Posterior vena cava (tissue), 2 donors: Measurements from ENCODE around the gene CPNE6. TPM values are rescaled to one million over a fixed set of nuclear protein-coding genes. Genes with fewer than 3 reads are reported as not detected.
A peak's percentile ranks its signal among the peaks of the same experiment; 100 is the strongest.

Experiments
- DNase-seq: peaks from one replicate; pipeline ENCODE4 v3.0.0-alpha.2; 2020; ENCODE audit warnings: low spot score
- intact Hi-C, 2 donors: fragments of 100-400 bp; cut with DNase I; formaldehyde crosslinking; loops; one replicate each; pipeline versions ENCODE4 v1.14.1 to v1.14.2; 2022 to 2023
- total RNA-seq, 2 donors: library from RNA; stranded (reverse); fragmentation: NEBNext Ultra II Directional; extraction: Animal tissue kit (Norgen Biotek cat#: 25700); gene quantifications; one replicate each; pipeline ENCODE4 v1.2.1, GENCODE V29; 2021
- donor health status: DM: yes; HTN: yes; CAD: no.
- donor health status: DM: yes; HTN: yes; CAD: no.

Gene CPNE6
- total RNA-seq, 2 donors from 2014 or later: 0.32 to 1.3 TPM

DNA sequence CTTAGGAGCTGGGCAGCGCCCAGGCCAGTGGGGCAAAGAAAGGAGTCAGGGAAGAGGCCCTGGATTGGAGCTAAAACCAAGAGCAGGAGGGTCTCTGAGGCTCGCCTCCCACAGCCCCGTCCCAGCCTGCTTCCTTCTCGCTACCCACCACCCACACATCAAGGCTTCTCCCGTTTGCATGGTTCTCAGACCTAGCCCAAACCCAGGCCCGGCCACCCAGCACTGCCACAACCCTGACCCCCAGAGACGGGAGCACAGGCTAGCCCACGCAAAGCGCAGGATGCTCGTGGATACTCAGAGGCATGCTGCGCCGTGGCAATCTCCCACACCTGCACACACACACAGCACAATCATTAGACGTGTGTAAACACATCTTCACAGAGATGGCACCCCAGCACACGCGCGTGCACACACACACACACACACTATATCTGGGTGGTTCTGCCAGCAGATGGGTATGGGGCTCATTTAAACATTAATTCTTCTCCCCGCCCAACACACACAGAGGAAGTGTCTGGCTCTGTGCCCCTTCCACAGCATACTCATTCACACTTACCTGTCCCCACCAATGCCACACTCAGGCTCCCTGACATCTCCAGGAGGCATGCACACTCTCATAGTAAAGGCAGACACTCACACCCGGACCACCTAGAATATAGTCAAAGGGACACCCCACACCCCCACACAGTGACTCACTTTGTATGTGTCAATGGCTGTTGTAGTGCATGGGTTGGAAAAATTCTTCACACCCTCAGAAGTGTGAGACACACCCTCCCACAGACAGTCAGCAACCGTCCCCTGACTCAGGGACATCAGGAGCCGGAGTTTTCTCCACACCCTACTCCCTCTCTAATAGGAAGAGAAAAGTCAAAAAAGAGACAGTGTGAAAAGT is 18.5 kb upstream of the CPNE6 start:
- intact Hi-C loops: no loop called here
- peak; percentile 38 for DNase-seq

DNA sequence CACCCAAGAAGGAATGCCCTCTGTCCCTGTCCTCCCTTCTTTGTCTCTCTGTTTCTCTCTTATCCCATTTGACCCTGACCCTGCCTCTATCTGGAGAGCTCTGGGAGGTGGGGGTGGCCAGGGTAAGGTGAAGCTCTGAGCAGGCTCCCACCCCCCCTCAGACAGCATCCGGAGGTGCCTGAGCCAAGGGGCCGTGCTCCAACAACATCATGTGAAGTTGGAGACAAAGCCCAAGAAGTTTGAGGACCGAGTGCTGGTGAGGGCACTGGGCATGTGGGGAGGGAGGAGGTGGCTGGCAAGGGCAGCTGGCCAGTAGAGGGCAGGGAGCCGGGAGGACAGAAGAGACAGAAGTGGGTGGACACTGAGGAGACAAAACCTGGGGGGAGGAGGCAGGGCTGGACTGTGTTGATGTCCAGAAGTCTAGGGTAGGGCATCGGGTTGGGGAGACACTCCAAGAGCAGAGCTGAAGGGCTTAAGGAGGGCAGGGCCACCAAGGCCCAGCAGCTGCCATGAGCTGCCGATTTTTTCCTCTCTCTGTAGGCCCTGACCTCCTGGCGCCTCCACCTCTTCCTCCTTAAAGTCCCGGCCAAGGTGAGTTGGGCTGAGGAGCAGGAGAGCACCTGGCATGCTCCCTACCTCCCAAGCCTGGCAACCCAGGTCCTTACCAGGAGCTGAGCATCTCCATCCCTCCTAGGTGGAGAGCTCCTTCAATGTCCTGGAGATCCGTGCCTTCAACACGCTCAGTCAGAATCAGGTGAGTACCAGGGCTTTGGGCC is 17.6 kb upstream of the CPNE6 start:
- intact Hi-C loops: no loop called here
- peak; percentile 59 for DNase-seq

GRCh38 chr14:24054324-24054641 is 17.1 kb upstream of the CPNE6 start:
- intact Hi-C loops: no loop called here
- peak; percentile 41 for DNase-seq

DNA sequence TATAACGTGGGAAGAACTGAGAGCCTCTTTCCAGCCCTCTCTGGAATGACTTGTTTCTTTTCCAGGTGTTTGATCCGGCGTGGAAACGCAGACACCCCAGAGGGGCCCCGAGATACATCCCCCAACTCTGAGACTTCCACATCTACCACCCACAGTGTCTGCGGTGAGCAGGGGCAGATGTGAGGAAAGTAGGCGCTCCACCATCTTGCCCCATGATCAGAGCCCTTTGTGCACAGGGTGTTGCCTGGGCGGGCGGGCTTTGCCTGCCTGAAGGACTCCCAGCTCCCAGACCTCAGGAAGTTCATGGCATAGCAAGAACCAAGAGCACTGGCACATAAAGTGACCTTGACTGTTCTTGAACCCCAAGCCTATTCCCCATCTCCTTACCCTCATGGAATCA is 16.7 kb upstream of the CPNE6 start:
- intact Hi-C loops: no loop called here

GRCh38 chr14:24055971-24056799 is 15.2 kb upstream of the CPNE6 start:
- intact Hi-C loops: no loop called here
- peak; percentile 77 for DNase-seq

More for the DNA sequence above, 16.7 kb upstream of the CPNE6 start:
- DNase-seq: peak; percentile 56

GRCh38 chr14:24056800-24057184 is 14.6 kb upstream of the CPNE6 start:
- peak; percentile 70 for DNase-seq
- intact Hi-C loops: no loop called here

GRCh38 chr14:24057271-24057670 is 14.1 kb upstream of the CPNE6 start:
- intact Hi-C loops: no loop called here
- peak; percentile 55 for DNase-seq

- intact Hi-C loops: no loop called here
These were observed 13.5 kb upstream of the CPNE6 start for GRCh38 chr14:24057867-24058259.

DNA sequence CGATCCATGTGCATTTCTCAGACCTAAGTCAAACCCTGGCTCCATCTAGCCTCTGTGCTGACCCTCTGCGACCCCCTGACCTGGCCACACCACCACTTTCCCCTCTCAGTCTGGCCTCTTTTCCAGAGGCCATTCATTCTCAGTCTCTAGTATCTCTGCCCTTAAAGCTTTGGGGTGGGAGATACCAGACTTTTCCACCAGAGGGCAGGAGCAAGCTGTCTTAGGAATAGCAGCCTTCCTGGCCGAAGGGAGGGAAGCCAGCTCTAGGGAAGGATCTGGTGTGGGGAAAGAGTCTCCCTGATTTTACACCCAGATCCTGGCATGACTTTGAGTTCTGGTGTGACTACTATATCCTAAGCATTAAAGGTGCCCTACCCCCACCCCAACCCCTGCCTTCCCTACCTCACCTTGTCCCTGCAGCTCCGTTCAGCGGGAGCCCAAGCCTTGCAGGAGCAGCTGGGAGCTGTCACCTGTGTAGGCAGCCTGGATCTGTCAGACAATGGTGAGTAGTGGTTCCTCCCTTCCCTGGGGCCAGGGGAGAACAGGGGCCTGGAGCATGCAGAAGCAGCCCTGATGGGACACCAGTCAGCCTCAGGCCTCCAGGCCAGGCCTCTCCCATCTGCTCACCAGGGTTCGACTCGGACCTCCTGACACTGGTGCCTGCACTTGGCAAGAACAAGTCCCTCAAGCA is 13.0 kb upstream of the CPNE6 start:
- intact Hi-C loops: no loop called here
- peak; percentile 81 for DNase-seq

More at GRCh38 chr14:24057867-24058259, 13.5 kb upstream of the CPNE6 start:
- DNase-seq: peak; percentile 78

DNA sequence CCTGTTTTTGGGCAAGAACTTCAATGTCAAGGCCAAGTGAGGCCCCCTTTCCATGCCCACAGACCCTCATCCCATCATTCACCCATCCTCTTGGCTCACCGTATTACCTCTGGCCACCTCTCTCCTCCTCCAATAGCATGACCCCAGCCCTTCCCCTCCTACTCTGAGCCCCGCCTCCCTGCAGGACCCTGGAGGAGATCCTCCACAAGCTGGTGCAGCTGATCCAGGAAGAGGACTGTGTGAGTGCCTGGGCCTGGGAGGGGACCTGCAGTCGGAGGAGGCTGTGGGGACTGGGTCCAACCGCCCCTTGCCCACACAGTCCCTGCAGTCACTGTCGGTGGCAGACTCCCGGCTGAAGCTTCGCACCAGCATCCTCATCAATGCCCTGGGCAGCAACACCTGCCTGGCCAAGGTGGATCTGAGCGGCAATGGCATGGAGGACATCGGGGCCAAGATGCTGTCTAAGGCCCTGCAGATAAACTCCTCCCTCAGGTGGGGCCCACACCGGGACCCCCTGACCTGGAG is 12.3 kb upstream of the CPNE6 start:
- peak; percentile 54 for DNase-seq
- intact Hi-C loops: no loop called here

DNA sequence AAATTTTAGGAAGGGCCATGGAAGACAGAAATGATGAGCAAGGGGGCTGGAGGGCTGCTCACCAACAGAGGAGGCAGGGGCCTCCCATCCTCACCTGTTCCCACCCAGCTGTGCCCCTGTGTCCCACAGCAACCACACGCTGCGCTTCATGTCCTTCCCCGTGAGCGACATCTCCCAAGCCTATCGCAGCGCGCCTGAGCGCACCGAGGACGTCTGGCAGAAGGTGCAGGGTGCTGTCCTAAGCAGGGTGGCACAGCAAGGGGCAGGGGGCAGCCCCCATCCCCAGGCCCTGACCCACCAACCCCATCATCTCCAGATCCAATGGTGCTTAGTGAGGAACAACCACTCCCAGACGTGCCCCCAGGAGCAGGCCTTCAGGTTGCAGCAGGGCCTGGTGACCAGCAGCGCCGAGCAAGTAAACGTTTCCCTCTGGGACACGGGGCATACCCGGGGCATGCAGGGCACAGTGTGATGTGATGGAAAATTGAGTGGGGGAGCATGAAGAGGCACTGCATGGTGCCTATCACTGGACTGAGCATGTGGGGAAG is 11.4 kb upstream of the CPNE6 start:
- DNase-seq: peak; percentile 62
- intact Hi-C loops: loop anchor here in 1 of 2 donors (2.0 kb wide), 1 partner anchor 31 kb away; no protein-coding TSS in a partner anchor

- intact Hi-C loops: loop anchor here in 1 of 2 donors (2.0 kb wide), 1 partner anchor 30 kb away; no protein-coding TSS in a partner anchor
- DNase-seq: peak; percentile 46
These were observed 10.9 kb upstream of the CPNE6 start for GRCh38 chr14:24060443-24060842.

GRCh38 chr14:24060984-24061913 is 10.1 kb upstream of the CPNE6 start:
- intact Hi-C loops: loop anchor here in 1 of 2 donors (2.0 kb wide), 1 partner anchor 30 kb away; no protein-coding TSS in a partner anchor
- DNase-seq: peak; percentile 67

GRCh38 chr14:24062216-24062980 is 9.0 kb upstream of the CPNE6 start:
- intact Hi-C loops: no loop called here
- peak; percentile 82 for DNase-seq

DNA sequence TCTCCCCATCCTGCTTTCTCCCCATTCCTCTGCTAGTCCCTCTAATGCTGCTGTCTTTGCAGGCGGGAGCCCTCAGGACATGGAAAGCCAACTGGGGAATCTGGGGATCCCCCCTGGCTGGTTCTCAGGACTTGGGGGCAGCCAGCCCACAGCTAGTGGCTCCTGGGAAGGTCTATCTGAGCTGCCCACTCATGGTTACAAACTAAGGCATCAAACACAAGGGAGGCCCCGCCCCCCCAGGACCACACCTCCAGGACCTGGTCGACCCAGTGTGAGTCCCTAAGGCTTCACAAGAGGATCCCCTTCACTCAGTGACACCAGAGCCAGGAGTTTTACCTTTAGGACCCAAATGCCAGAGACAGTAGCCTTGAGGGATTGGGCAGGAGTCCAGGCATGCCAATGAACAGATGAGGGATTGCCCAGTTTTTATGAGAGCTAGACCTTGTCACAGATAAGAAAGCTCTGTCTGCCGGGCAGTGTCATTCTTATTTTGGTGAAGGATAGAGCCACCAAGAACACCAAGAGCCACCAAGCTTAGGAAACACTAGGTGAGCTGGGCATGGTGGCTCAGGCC is 8.0 kb upstream of the CPNE6 start:
- peak; percentile 66 for DNase-seq
- intact Hi-C loops: no loop called here

- intact Hi-C loops: no loop called here
- DNase-seq: peak; percentile 73
These were observed 7.1 kb upstream of the CPNE6 start for GRCh38 chr14:24064091-24064795.
